NOMO-1 treated with DMSO at 0.1 percent for 48 hours (cell line): ENCODE data around the gene UPK3BL1.
"Not testable (repeated sequence)": the region's sequence is repeated elsewhere in the genome, so short reads cannot be mapped to it uniquely, and the experiment has no call there.

Experiments
- DNase-seq: peaks from one replicate; lab custom pipeline; 2025; ENCODE audit not compliant: unreplicated experiment; lab: John Stamatoyannopoulos, UW

Gene UPK3BL1

GRCh38 chr7:102630622-102631021 is 12.0 kb downstream of the UPK3BL1 start:
- not testable (repeated sequence) for DNase-seq

GRCh38 chr7:102627271-102627904 is 15.2 kb downstream of the UPK3BL1 start:
- not testable (repeated sequence) for DNase-seq

GRCh38 chr7:102618122-102618521 is 24.5 kb downstream of the UPK3BL1 start:
- not testable (repeated sequence) for DNase-seq

GRCh38 chr7:102616507-102617125 is 26.0 kb downstream of the UPK3BL1 start, which contains the start of gene RASA4:
Gene RASA4, minus strand, starts transcription at chr7:102616756. Its CDS starts 67 bp downstream, at chr7:102616689.
- DNase-seq, result not testable (repeated sequence)

- not testable (repeated sequence) for DNase-seq
Measured at GRCh38 chr7:102615930-102616329, 26.7 kb downstream of the UPK3BL1 start.

GRCh38 chr7:102614873-102615272 is 27.7 kb downstream of the UPK3BL1 start:
- not testable (repeated sequence) for DNase-seq

GRCh38 chr7:102614346-102614697 is 28.3 kb downstream of the UPK3BL1 start:
- DNase-seq, result not testable (repeated sequence)

- DNase-seq, result not testable (repeated sequence)
Measured at GRCh38 chr7:102613575-102614345, 28.8 kb downstream of the UPK3BL1 start.

- not testable (repeated sequence) for DNase-seq
Measured at GRCh38 chr7:102611675-102612325, 30.8 kb downstream of the UPK3BL1 start.

- not testable (repeated sequence) for DNase-seq
Measured at GRCh38 chr7:102611013-102611674, 31.4 kb downstream of the UPK3BL1 start.

GRCh38 chr7:102610441-102610840 is 32.1 kb downstream of the UPK3BL1 start:
- not testable (repeated sequence) for DNase-seq

GRCh38 chr7:102609734-102610133 is 32.9 kb downstream of the UPK3BL1 start:
- DNase-seq, result not testable (repeated sequence)

GRCh38 chr7:102606848-102607247 is 35.7 kb downstream of the UPK3BL1 start:
- not testable (repeated sequence) for DNase-seq

GRCh38 chr7:102604431-102605145 is 38.0 kb downstream of the UPK3BL1 start:
- not testable (repeated sequence) for DNase-seq

GRCh38 chr7:102602317-102602716 is 40.3 kb downstream of the UPK3BL1 start:
- DNase-seq, result not testable (repeated sequence)

GRCh38 chr7:102599699-102600098 is 42.9 kb downstream of the UPK3BL1 start:
- not testable (repeated sequence) for DNase-seq

- DNase-seq, result not testable (repeated sequence)
Measured at GRCh38 chr7:102596036-102596435, 46.6 kb downstream of the UPK3BL1 start.

- not testable (repeated sequence) for DNase-seq
Measured at GRCh38 chr7:102593637-102594334, 48.8 kb downstream of the UPK3BL1 start.

GRCh38 chr7:102592477-102593019 is 50.0 kb downstream of the UPK3BL1 start:
- not testable (repeated sequence) for DNase-seq
